Keratinocyte (primary cell): ENCODE data around the gene ANO2. TPM values are rescaled to one million over a fixed set of nuclear protein-coding genes. Genes with fewer than 3 reads are reported as not detected.

Experiments used
- DNase-seq: peaks from one replicate; pipeline ENCODE4 v3.0.0-alpha.2; 2011; ENCODE audit warnings: low read depth, missing footprints, low spot score
- FAIRE-seq: peaks from 2 replicates; lab custom pipeline; 2011; peaks lifted over from hg19 to GRCh38; lab: Jason Lieb, UNC
- H2AFZ ChIP-seq: 2 replicates; pipeline ENCODE4 v1.6.0; 2012; ENCODE audit warnings: low read length, control low read depth, inconsistent platforms; ENCODE audit not compliant: control insufficient read depth
- H3K27ac ChIP-seq: 2 replicates; pipeline ENCODE4 v1.5.1; 2011; ENCODE audit warnings: low read length; ENCODE audit not compliant: control insufficient read depth, insufficient read depth
- H3K27me3 ChIP-seq: 3 replicates; pipeline ENCODE4 v1.6.0; 2011; ENCODE audit warnings: low read length; ENCODE audit not compliant: control insufficient read depth, insufficient read depth; ENCODE audit errors: extremely low read depth
- H3K36me3 ChIP-seq, 2 experiments: 2 replicates in 1 of 2; 3 replicates in 1 of 2; pipeline ENCODE4 v1.5.1; 2011; ENCODE audit warnings: low read length in 2 of 2, mild to moderate bottlenecking in 1 of 2; ENCODE audit not compliant: control insufficient read depth in 2 of 2, insufficient read depth in 2 of 2; ENCODE audit errors: extremely low read depth in 1 of 2
- H3K4me1 ChIP-seq: 3 replicates; pipeline ENCODE4 v1.5.1; 2011; ENCODE audit warnings: low read length; ENCODE audit not compliant: control insufficient read depth, insufficient read depth; ENCODE audit errors: extremely low read depth
- H3K4me2 ChIP-seq: 3 replicates; pipeline ENCODE4 v1.6.0; 2011; ENCODE audit warnings: low read depth, low read length; ENCODE audit not compliant: control insufficient read depth, insufficient read depth; ENCODE audit errors: extremely low read depth
- H3K4me3 ChIP-seq, 3 experiments: fragments of 200-600 bp in 1 of 3; sonication (generic) in 1 of 3; 2 replicates in 2 of 3; 3 replicates in 1 of 3; pipeline ENCODE4 v1.5.1; 2011 to 2016; ENCODE audit warnings: low read length in 3 of 3, mild to moderate bottlenecking in 3 of 3, control low read depth in 2 of 3, inconsistent platforms in 1 of 3, low read depth in 1 of 3, mixed read lengths in 1 of 3, mixed run types in 1 of 3, moderate library complexity in 1 of 3; ENCODE audit not compliant: control insufficient read depth in 2 of 3, insufficient read depth in 2 of 3; ENCODE audit errors: extremely low read depth in 1 of 3
- H3K79me2 ChIP-seq: 2 replicates; pipeline ENCODE4 v1.6.0; 2012; ENCODE audit warnings: low read length; ENCODE audit not compliant: control insufficient read depth, insufficient read depth
- H3K9ac ChIP-seq: 3 replicates; pipeline ENCODE4 v1.6.0; 2011; ENCODE audit warnings: low read length; ENCODE audit not compliant: control insufficient read depth, insufficient read depth; ENCODE audit errors: extremely low read depth
- H3K9me1 ChIP-seq: 3 replicates; pipeline ENCODE4 v1.6.0; 2011; ENCODE audit warnings: low read length; ENCODE audit not compliant: control insufficient read depth, insufficient read depth; ENCODE audit errors: extremely low read depth
- H3K9me3 ChIP-seq: 2 replicates; pipeline ENCODE4 v1.5.1; 2012; ENCODE audit warnings: low read depth, low read length; ENCODE audit not compliant: control insufficient read depth
- H4K20me1 ChIP-seq: 3 replicates; pipeline ENCODE4 v1.6.0; 2011; ENCODE audit warnings: low read length; ENCODE audit not compliant: control insufficient read depth, insufficient read depth; ENCODE audit errors: extremely low read depth
- CTCF ChIP-seq, 3 experiments: IDR thresholded peaks in 1 of 3; conservative IDR thresholded peaks in 1 of 3; optimal IDR thresholded peaks in 1 of 3; 2 replicates in 2 of 3; 3 replicates in 1 of 3; pipeline versions ENCODE3 to v1.5.1; 2011; ENCODE audit warnings: low read length in 3 of 3, mild to moderate bottlenecking in 3 of 3, moderate library complexity in 2 of 3, control low read depth in 1 of 3, inconsistent platforms in 1 of 3; ENCODE audit not compliant: insufficient read depth in 2 of 3; ENCODE audit errors: extremely low read depth in 1 of 3
- EZH2 ChIP-seq: IDR thresholded peaks from one replicate; pipeline ENCODE4 v1.6.1; 2012; ENCODE audit warnings: inconsistent platforms, mild to moderate bottlenecking, low read length, moderate library complexity
- dilution Hi-C: fragments of 300-500 bp; cut with MboI; formaldehyde crosslinking; loops from one replicate; pipeline ENCODE4 v1.7.0; 2020; ENCODE audit warnings: low sequenced_read_pairs; ENCODE audit not compliant: extremely low pct_ligation_motif_present
- polyA plus RNA-seq, 5 experiments: library from polyadenylated mRNA; depleted of rRNA in 3 of 5; stranded (reverse) in 3 of 5; stranded (forward) in 1 of 5; unstranded in 1 of 5; fragments of >200 nt; gene quantifications; 1 replicate in 1 of 5; 2 replicates in 3 of 5; 3 replicates in 1 of 5; pipeline versions ENCODE4 v1.2.1 to v1.2.3, GENCODE V29; 2011 to 2012; ENCODE audit warnings: missing spikeins in 2 of 5, low read depth in 1 of 5, low replicate concordance in 1 of 5

ANO2 gene
- polyA plus RNA-seq, 1 donor (not counting 4 experiments of a cell fraction or from before 2014, with no cell fraction given) = 0.14 TPM

- H2AFZ ChIP-seq = no peak overlapping the region
- dilution Hi-C loops = no loop called here
- no peaks in the 10 kb centered on the region for H3K79me2 ChIP-seq
- H3K4me1 ChIP-seq = peaks cover 7% of the 10 kb centered on the region
- TF ChIP-seq CTCF (optimal IDR thresholded peaks at IDR 0.05 in 1 of 3, IDR thresholded peaks at IDR 0.05 in 1 of 3, conservative IDR thresholded peaks at IDR 0.05 in 1 of 3; ENCODE audit: extremely low read depth in 1 of 3, insufficient read depth in 2 of 3, low read length in 3 of 3) (no peak), EZH2 (no peak)
- H3K9me3 ChIP-seq = no peaks in the 10 kb centered on the region
- H4K20me1 ChIP-seq = no peaks in the 10 kb centered on the region
- peaks cover 2% of the 10 kb centered on the region for H3K27me3 ChIP-seq
- FAIRE-seq (no peak), DNase-seq (no peak)
- no peak overlapping the region for H3K27ac ChIP-seq
- no peak overlapping the region for H3K4me3 ChIP-seq
- H3K9me1 ChIP-seq = no peaks in the 10 kb centered on the region
- no peak overlapping the region for H3K9ac ChIP-seq
- no peak overlapping the region for H3K4me2 ChIP-seq
- H3K36me3 ChIP-seq = no peaks in the 10 kb centered on the region
Observed at GRCh38 chr12:5737778-5738177, 207.3 kb downstream of the ANO2 start.

DNA sequence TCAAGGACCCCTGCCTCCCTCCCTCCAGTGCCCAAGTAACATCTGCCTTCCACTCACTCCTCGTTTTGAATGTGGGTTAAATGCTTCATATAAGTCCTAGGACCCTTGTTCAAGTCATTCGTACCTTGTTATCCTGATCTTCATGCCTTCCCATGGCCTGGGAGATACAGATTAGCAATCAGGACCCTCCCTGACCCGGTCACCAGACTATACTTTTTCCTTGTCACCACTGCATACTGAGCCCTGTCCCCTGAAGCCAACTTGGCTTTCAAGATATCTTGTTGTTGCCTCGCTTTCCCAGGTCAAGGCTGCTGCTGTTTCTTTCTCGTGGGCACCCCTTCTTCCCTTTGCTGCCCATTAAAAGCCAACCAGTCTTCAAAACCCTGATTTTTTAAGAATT is 208.5 kb downstream of the ANO2 start:
- Histone ChIP-seq H3K4me1 (peaks cover 10% of the 10 kb centered on the region), H3K36me3 (no peaks in the 10 kb centered on the region), H2AFZ (no peak overlapping the region), H3K27ac (no peak overlapping the region), H3K4me3 (no peak overlapping the region), H3K9me3 (no peaks in the 10 kb centered on the region), H4K20me1 (no peaks in the 10 kb centered on the region), H3K27me3 (peaks cover 2% of the 10 kb centered on the region), H3K9ac (no peak overlapping the region), H3K4me2 (no peak overlapping the region), H3K9me1 (no peaks in the 10 kb centered on the region), H3K79me2 (no peaks in the 10 kb centered on the region)
- DNase-seq = no peak
- no peak for TF ChIP-seq EZH2
- no peak for TF ChIP-seq CTCF (optimal IDR thresholded peaks at IDR 0.05 in 1 of 3, IDR thresholded peaks at IDR 0.05 in 1 of 3, conservative IDR thresholded peaks at IDR 0.05 in 1 of 3; ENCODE audit: extremely low read depth in 1 of 3, insufficient read depth in 2 of 3, low read length in 3 of 3)
- FAIRE-seq = no peak
- dilution Hi-C loops = no loop called here
